Fibroblast of lung (primary cell): Measurements from ENCODE around the gene ACTR1B.

Source experiments
- EZH2 ChIP-seq: IDR thresholded peaks from 2 replicates; pipeline ENCODE4 v1.5.1; 2012; ENCODE audit warnings: low read length, control low read depth, mild to moderate bottlenecking; ENCODE audit errors: missing control alignments
- TF ChIP-seq, protein P1 (sequence below), 2 donors: IDR thresholded peaks in 1 of 2; conservative IDR thresholded peaks in 1 of 2; 1 replicate in 1 of 2; 2 replicates in 1 of 2; pipeline ENCODE4 v1.5.1; 2011 to 2012; ENCODE audit warnings: low read length in 2 of 2, control low read depth in 1 of 2, inconsistent platforms in 1 of 2, low read depth in 1 of 2, mild to moderate bottlenecking in 1 of 2

DNA sequence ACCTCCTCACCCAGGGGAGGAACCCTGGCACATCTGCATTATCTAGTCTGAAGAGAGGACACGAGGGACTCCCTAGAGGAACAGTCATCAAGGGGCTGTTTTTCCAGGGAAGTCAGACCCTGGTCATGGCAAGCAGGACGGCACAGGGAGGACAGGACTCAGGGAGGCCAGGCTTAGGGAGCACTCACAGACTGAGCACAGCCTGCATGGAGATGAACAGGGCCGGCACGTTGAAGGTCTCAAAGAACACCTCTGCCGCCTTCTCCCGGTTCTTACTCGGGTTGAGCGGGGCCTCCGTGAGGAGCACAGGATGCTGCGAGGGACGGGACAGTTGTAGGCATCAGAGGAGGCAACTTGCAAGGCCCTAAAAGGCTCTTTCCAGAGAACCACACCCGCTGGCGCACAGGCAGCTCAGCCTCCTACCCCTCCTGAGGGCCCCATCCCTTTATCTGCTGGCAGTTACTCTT, 5.1 kb downstream of the ACTR1B start:
- TF ChIP-seq EZH2: no peak
- TF ChIP-seq, protein P1, sequence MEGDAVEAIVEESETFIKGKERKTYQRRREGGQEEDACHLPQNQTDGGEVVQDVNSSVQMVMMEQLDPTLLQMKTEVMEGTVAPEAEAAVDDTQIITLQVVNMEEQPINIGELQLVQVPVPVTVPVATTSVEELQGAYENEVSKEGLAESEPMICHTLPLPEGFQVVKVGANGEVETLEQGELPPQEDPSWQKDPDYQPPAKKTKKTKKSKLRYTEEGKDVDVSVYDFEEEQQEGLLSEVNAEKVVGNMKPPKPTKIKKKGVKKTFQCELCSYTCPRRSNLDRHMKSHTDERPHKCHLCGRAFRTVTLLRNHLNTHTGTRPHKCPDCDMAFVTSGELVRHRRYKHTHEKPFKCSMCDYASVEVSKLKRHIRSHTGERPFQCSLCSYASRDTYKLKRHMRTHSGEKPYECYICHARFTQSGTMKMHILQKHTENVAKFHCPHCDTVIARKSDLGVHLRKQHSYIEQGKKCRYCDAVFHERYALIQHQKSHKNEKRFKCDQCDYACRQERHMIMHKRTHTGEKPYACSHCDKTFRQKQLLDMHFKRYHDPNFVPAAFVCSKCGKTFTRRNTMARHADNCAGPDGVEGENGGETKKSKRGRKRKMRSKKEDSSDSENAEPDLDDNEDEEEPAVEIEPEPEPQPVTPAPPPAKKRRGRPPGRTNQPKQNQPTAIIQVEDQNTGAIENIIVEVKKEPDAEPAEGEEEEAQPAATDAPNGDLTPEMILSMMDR (conservative IDR thresholded peaks at IDR 0.05 in 1 of 2, IDR thresholded peaks at IDR 0.05 in 1 of 2; ENCODE audit: low read depth in 1 of 2, low read length in 2 of 2): no peak
